Fibroblast of lung (primary cell): ENCODE results near the gene RNF38.

ENCODE experiments used
- CTCF ChIP-seq, 2 donors: IDR thresholded peaks in 1 of 2; conservative IDR thresholded peaks in 1 of 2; 1 replicate in 1 of 2; 2 replicates in 1 of 2; pipeline ENCODE4 v1.5.1; 2011 to 2012; ENCODE audit warnings: low read length in 2 of 2, control low read depth in 1 of 2, inconsistent platforms in 1 of 2, low read depth in 1 of 2, mild to moderate bottlenecking in 1 of 2
- EZH2 ChIP-seq: IDR thresholded peaks from 2 replicates; pipeline ENCODE4 v1.5.1; 2012; ENCODE audit warnings: low read length, control low read depth, mild to moderate bottlenecking; ENCODE audit errors: missing control alignments

GRCh38 chr9:36437790-36438189, 37.7 kb upstream of the RNF38 start:
- TF ChIP-seq EZH2 (no peak), CTCF (conservative IDR thresholded peaks at IDR 0.05 in 1 of 2, IDR thresholded peaks at IDR 0.05 in 1 of 2; ENCODE audit: low read depth in 1 of 2, low read length in 2 of 2) (no peak)
